ENCODE data around the gene RTN4IP1.

RTN4IP1 gene

GRCh38 chr6:106629103-106629858 lies at the start of gene RTN4IP1, which contains the start of gene QRSL1:
TSS of gene RTN4IP1 (minus strand) at chr6:106629498. CDS start at chr6:106629021, 477 bp downstream.
TSS of gene QRSL1 (plus strand) at chr6:106629578. CDS start at chr6:106629682, 104 bp downstream.
- DNase-seq (ENCODE audit: low read depth), result peak; percentile 63

- DNase-seq (ENCODE audit: low read depth), result no peak
These were observed 48.0 kb upstream of the RTN4IP1 start for GRCh38 chr6:106677282-106677681.

GRCh38 chr6:106674541-106675229 lies 45.4 kb upstream of the RTN4IP1 start:
- no peak for DNase-seq (ENCODE audit: low read depth)

GRCh38 chr6:106671651-106672050 lies 42.4 kb upstream of the RTN4IP1 start:
- DNase-seq (ENCODE audit: low read depth), result no peak

GRCh38 chr6:106670236-106670635 lies 40.9 kb upstream of the RTN4IP1 start:
- no peak for DNase-seq (ENCODE audit: low read depth)

- DNase-seq (ENCODE audit: low read depth), result no peak
These were observed 37.7 kb upstream of the RTN4IP1 start for GRCh38 chr6:106667022-106667402.

GRCh38 chr6:106666282-106667021 lies 37.2 kb upstream of the RTN4IP1 start:
- no peak for DNase-seq (ENCODE audit: low read depth)

- DNase-seq (ENCODE audit: low read depth), result no peak
These were observed 33.2 kb upstream of the RTN4IP1 start for GRCh38 chr6:106662458-106662857.

- no peak for DNase-seq (ENCODE audit: low read depth)
These were observed 30.6 kb upstream of the RTN4IP1 start for GRCh38 chr6:106659859-106660258.

- no peak for DNase-seq (ENCODE audit: low read depth)
These were observed 29.2 kb upstream of the RTN4IP1 start for GRCh38 chr6:106658469-106658868.

- DNase-seq (ENCODE audit: low read depth), result no peak
These were observed 19.5 kb upstream of the RTN4IP1 start for GRCh38 chr6:106648651-106649308.

- no peak for DNase-seq (ENCODE audit: low read depth)
These were observed 13.8 kb upstream of the RTN4IP1 start for GRCh38 chr6:106643061-106643460.

GRCh38 chr6:106642476-106642875 lies 13.2 kb upstream of the RTN4IP1 start:
- no peak for DNase-seq (ENCODE audit: low read depth)

GRCh38 chr6:106639812-106640211 lies 10.5 kb upstream of the RTN4IP1 start:
- no peak for DNase-seq (ENCODE audit: low read depth)

- DNase-seq (ENCODE audit: low read depth), result no peak
These were observed 8.5 kb upstream of the RTN4IP1 start for GRCh38 chr6:106637717-106638341.

- no peak for DNase-seq (ENCODE audit: low read depth)
These were observed 7.9 kb upstream of the RTN4IP1 start for GRCh38 chr6:106637051-106637716.

GRCh38 chr6:106634565-106634964 lies 5.3 kb upstream of the RTN4IP1 start:
- no peak for DNase-seq (ENCODE audit: low read depth)

- DNase-seq (ENCODE audit: low read depth), result no peak
These were observed 2.0 kb upstream of the RTN4IP1 start for GRCh38 chr6:106631346-106631745.

GRCh38 chr6:106630366-106630765 lies 1.1 kb upstream of the RTN4IP1 start:
- DNase-seq (ENCODE audit: low read depth), result no peak

GRCh38 chr6:106629859-106630163 lies 513 bp upstream of the RTN4IP1 start:
- DNase-seq (ENCODE audit: low read depth), result no peak

GRCh38 chr6:106628658-106629102 lies 618 bp downstream of the RTN4IP1 start:
- no peak for DNase-seq (ENCODE audit: low read depth)
